Cardiac septum (tissue), 1 donor: Measurements from ENCODE around the gene TRIM61. TPM values are rescaled to one million over a fixed set of nuclear protein-coding genes. Genes with fewer than 3 reads are reported as not detected.
"Not testable (repeated sequence)": the region's sequence is repeated elsewhere in the genome, so short reads cannot be mapped to it uniquely, and the experiment has no call there.

ENCODE experiments used
- DNase-seq: peaks from one replicate; pipeline ENCODE4 v3.0.0-alpha.2; 2020; ENCODE audit warnings: low spot score
- intact Hi-C: fragments of 100-400 bp; cut with DNase I; formaldehyde crosslinking; loops from one replicate; pipeline ENCODE4 v1.14.0; 2022
- total RNA-seq: library from RNA; stranded (reverse); fragmentation: NEBNext Ultra II Directional; extraction: Animal tissue kit (Norgen Biotek cat#: 25700); gene quantifications from one replicate; pipeline ENCODE4 v1.2.1, GENCODE V29; 2021
- donor health status: DM: no; HTN: no; CAD: no.

The TRIM61 gene
- total RNA-seq, 1 donor from 2014 or later, result 1.5 TPM

- no peak for DNase-seq
- intact Hi-C loops, result no loop called here
Measured at GRCh38 chr4:164959896-164960295, 17.6 kb downstream of the TRIM61 start.

- DNase-seq, intact Hi-C loops: not testable (repeated sequence)
Measured at GRCh38 chr4:164959421-164959820, 18.0 kb downstream of the TRIM61 start.

GRCh38 chr4:164956766-164957643 is 20.5 kb downstream of the TRIM61 start:
- intact Hi-C loops, result no loop called here

GRCh38 chr4:164955107-164955805 is 22.2 kb downstream of the TRIM61 start:
- intact Hi-C loops, result no loop called here
- DNase-seq, result no peak

More at GRCh38 chr4:164956766-164957643, 20.5 kb downstream of the TRIM61 start:
- DNase-seq, result peak; percentile 83

DNA sequence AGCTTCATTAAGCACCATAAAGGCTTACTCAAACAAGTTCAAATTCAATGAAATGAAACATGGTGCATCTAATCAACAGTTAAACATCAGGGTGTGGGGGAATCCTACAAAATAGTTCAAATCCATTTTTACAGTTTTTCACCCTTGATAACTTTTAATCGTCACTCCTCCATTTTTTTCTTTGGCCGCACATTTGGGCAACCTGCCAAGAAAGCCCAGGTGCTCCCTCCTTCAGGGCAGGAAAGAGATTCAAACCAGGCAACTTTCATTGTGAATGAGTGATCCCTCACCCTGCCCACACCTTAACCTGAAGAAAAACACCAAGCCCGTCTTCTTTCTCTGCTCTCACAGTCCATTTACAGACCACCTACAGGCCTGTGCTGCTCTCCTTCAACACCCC is 24.9 kb downstream of the TRIM61 start:
- intact Hi-C loops, result no loop called here
- no peak for DNase-seq

DNA sequence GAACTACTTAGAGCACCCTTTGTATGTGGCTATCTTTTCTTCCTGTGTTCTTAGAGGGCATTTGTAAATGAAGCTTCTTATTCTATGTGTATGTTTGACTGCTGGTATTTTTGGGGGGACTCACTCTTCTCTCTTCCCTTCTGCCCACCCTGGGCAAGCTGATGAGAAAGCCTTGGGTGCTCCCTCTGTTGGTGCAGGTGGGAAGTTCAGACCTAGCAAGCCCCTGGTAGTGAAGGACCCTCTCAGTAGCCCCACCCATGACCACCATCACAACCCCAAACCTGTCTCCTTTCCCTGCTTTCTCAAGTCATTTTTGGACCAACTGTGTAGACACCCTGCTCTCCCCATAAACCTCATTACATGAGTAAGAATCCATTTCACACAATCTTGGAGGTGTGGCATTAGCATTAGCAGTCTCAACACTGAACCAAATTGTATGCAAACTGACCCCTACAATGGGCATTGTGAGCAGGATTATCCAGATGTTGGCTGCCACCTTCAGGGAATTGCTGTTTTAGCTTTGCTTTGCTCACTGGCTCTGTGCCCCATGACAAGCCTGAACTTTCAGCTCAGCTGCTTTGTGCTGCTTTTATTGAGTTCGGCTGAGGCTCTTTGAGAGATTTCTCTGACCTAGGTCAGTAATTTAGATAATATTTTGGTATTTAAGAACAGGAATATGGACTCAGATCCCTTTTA is 27.9 kb downstream of the TRIM61 start:
- no peak for DNase-seq
- intact Hi-C loops, result no loop called here

GRCh38 chr4:164948975-164949374 is 28.5 kb downstream of the TRIM61 start:
- intact Hi-C loops, result no loop called here

GRCh38 chr4:164948006-164948405 is 29.5 kb downstream of the TRIM61 start:
- DNase-seq, intact Hi-C loops: not testable (repeated sequence)

More at GRCh38 chr4:164948975-164949374, 28.5 kb downstream of the TRIM61 start:
- DNase-seq, result no peak

DNA sequence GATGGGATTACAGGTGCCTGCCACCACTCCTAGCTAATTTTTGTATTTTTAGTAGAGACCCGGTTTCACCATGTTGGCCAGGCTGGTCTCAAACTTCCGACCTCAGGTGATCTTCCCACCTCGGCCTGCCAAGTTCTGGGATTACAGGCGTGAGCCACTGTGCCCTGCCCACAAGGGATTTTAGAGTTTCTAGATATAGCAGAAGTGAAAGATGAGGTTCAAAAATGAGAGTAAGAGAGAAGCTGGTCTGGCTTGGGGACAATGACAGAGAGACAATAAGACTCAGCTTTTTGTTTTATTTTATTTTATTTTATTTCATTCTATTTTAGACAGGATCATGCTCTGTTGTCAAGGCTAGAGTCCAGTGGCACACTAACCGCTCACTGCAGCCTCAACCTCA is 30.6 kb downstream of the TRIM61 start:
- intact Hi-C loops, result no loop called here
- no peak for DNase-seq

GRCh38 chr4:164945146-164945545 is 32.3 kb downstream of the TRIM61 start:
- DNase-seq, result no peak
- intact Hi-C loops, result no loop called here

DNA sequence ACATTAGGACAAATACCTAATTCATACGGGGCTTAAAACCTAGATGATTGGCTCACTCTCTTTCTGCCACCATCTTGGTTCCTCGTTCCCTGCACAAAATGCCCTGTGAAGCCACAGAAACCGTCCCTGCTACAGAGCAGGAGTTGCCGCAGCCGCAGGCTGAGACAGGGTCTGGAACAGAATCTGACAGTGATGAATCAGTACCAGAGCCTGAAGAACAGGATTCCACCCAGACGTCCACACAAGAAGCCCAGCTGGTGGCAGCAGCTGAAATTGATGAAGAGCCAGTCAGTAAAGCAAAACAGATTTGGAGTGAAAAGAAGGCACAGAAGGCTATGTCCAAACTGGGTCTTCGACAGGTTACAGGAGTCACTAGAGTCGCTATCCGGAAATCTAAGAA is 34.3 kb downstream of the TRIM61 start:
- DNase-seq, result no peak
- intact Hi-C loops, result no loop called here

DNA sequence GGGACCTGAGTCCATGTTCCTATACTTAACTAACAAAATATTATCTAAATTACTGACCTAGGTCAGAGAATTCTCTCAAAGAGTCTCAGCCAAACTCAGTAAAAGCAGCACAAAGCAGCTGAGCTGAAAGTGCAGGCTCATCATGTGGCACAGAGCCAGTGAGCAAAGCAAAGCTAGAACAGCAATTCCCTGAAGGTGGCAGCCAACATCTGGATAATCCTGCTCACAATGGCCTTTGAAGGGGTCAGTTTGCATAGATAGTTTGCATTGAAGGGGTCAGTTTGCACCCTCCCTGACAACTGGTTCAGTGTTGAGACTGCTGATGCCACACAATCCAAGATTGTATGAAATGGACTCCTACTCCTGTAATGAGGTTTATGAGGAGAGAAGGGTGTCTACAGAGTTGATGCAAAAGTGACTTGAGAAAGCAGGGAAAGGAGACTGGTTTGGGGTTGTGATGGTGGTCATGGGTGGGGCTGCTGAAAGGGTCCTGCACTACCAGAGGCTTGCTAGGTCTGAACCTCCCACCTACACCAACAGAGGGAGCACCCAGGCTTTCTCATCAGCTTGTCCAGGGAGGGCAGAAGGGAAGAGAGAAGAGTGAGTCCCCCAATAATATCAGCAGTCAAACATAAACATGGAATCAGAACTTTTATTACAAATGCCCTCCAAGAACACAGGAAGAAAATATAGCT is 39.7 kb downstream of the TRIM61 start:
- intact Hi-C loops, result no loop called here
- DNase-seq, result no peak

- DNase-seq, intact Hi-C loops: not testable (repeated sequence)
Measured at GRCh38 chr4:164935865-164936606, 41.4 kb downstream of the TRIM61 start.

DNA sequence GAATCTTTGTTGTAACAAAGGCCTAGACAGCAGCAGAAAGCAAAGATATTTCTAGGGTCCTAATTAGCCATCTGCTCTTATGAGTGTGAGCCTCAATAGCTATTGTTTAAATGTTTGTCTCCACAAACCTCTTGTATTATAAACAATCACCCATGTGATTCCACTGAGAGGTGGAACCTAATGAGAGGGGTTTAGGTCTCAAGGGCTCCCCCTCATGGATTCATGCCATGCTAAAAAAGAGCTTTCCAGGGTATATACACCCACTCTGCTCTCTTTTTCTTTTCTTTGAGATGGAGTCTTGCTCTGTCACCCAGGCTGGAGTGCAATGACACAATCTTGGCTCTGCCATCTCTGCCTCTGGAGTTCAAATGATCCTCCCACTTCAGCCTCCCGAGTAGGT is 42.1 kb downstream of the TRIM61 start:
- DNase-seq, result no peak

GRCh38 chr4:164933244-164933643 is 44.2 kb downstream of the TRIM61 start:
- DNase-seq, result no peak
- intact Hi-C loops, result no loop called here

More for the DNA sequence above, 42.1 kb downstream of the TRIM61 start:
- intact Hi-C loops, result no loop called here

- no peak for DNase-seq
- intact Hi-C loops, result no loop called here
Measured at GRCh38 chr4:164931551-164932324, 45.7 kb downstream of the TRIM61 start.

DNA sequence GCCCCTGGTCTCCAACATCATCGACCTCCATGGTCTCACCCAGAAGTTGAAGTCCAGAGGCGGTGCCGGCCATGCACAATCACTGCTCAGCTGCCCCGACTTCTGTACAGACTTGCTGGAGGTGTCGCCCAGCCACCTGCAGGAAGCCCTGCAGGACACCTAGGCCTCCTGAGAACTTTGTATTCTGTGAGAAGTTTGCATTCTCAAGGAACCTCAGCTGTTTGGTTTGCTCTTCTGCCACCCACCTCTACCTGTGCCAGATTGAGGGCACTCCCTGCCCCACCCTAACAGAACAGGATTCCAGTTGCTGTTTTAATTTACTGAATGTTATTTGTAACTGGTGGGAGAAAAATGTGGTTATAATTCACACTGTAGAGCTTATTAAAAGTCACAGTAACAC is 46.8 kb downstream of the TRIM61 start:
- DNase-seq, result no peak

DNA sequence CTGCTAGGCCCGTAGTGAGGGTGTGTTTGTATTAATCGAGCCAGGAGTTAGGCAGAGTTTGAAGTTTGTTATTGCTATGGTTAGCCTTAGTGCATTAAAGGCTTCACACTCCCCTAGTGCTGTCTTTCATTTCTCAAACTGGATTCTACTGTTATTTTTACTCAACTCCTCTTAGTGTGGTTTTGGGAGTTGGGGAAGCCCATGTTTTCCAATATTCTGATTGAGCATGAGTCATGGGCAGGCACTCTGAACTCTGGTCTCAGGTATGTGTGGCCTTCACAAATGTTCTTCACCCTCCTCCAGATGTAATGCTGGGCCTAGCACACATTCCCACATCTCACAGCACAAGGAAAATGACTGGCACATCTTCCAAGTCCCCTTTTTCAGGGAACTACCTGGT is 50.4 kb downstream of the TRIM61 start:
- DNase-seq, intact Hi-C loops: not testable (repeated sequence)

More for the DNA sequence above, 46.8 kb downstream of the TRIM61 start:
- intact Hi-C loops, result no loop called here
